Esophagus mucosa (tissue), 1 donor: ENCODE results near the gene HTR3A. TPM values are rescaled to one million over a fixed set of nuclear protein-coding genes. Genes with fewer than 3 reads are reported as not detected.

Experiments
- ATAC-seq: fragments of 200-7000 bp; cut with Tn5 transposase; one replicate; pipeline ENCODE4 v1.9.1; 2020
- total RNA-seq: library from RNA; stranded (reverse); gene quantifications from one replicate; pipeline ENCODE4 v1.2.4, GENCODE V29; 2023
- donor health status: DM: yes; HTN: yes; CAD: no.

HTR3A gene
- total RNA-seq, 1 donor from 2014 or later = not detected

- no peak for ATAC-seq
Observed at GRCh38 chr11:113980785-113981184, 5.9 kb downstream of the HTR3A start.

- no peak for ATAC-seq
Observed at GRCh38 chr11:113982306-113982705, 7.4 kb downstream of the HTR3A start.

GRCh38 chr11:113984781-113985180, 9.9 kb downstream of the HTR3A start:
- ATAC-seq = no peak

GRCh38 chr11:113985906-113986305, 11.0 kb downstream of the HTR3A start:
- no peak for ATAC-seq

GRCh38 chr11:113986351-113987140, 11.6 kb downstream of the HTR3A start:
- ATAC-seq = no peak

- no peak for ATAC-seq
Observed at GRCh38 chr11:113989381-113989780, 14.5 kb downstream of the HTR3A start.

GRCh38 chr11:113989916-113990315, 15.0 kb downstream of the HTR3A start:
- ATAC-seq = no peak

- ATAC-seq = no peak
Observed at GRCh38 chr11:113991170-113991569, 16.3 kb downstream of the HTR3A start.

GRCh38 chr11:113991718-113992458, 17.0 kb downstream of the HTR3A start:
- ATAC-seq = no peak

- ATAC-seq = no peak
Observed at GRCh38 chr11:113992459-113993110, 17.7 kb downstream of the HTR3A start.

GRCh38 chr11:113994077-113994954, 19.4 kb downstream of the HTR3A start:
- no peak for ATAC-seq

- ATAC-seq = no peak
Observed at GRCh38 chr11:113997473-113997872, 22.6 kb downstream of the HTR3A start.

GRCh38 chr11:113998574-113998973, 23.7 kb downstream of the HTR3A start:
- no peak for ATAC-seq

GRCh38 chr11:114000526-114000925, 25.6 kb downstream of the HTR3A start:
- no peak for ATAC-seq

- ATAC-seq = no peak
Observed at GRCh38 chr11:114001416-114001815, 26.5 kb downstream of the HTR3A start.

GRCh38 chr11:114008331-114008730, 33.4 kb downstream of the HTR3A start:
- ATAC-seq = no peak

- ATAC-seq = no peak
Observed at GRCh38 chr11:114010931-114011330, 36.0 kb downstream of the HTR3A start.

GRCh38 chr11:114011443-114011842, 36.5 kb downstream of the HTR3A start:
- no peak for ATAC-seq

GRCh38 chr11:114015117-114015516, 40.2 kb downstream of the HTR3A start:
- no peak for ATAC-seq

- ATAC-seq = no peak
Observed at GRCh38 chr11:114016986-114017385, 42.1 kb downstream of the HTR3A start.

GRCh38 chr11:114017723-114018122, 42.8 kb downstream of the HTR3A start:
- no peak for ATAC-seq

GRCh38 chr11:114019046-114019445, 44.1 kb downstream of the HTR3A start:
- no peak for ATAC-seq
